ENCODE data around the gene CISD3. TPM values are rescaled to one million over a fixed set of nuclear protein-coding genes. Genes with fewer than 3 reads are reported as not detected.

Gene CISD3
- total RNA-seq, 1 donor from 2014 or later: 81.9 TPM

GRCh38 chr17:38761612-38762011 is 31.5 kb downstream of the CISD3 start:
- DNase-seq (ENCODE audit: low spot score) (no peak), ATAC-seq (no peak)

DNA sequence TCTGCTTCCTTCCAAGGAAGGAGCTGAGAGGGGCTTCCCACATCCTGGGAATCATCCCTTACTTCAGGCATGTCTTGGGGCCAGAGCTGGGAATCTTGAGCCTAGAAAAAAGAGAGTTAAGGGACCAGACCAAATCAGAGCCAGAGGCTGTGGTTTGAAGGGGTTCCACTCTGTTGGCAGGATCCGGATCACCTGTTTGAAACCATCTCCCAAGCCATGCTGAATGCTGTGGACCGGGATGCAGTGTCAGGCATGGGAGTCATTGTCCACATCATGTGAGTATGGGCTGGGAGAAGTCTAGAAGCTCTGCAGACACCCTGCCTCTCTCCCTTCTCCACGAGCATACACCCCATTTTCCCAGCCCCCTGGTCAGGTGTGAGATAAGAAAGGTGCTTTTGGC is 32.1 kb downstream of the CISD3 start:
- DNase-seq (ENCODE audit: low spot score): no peak

DNA sequence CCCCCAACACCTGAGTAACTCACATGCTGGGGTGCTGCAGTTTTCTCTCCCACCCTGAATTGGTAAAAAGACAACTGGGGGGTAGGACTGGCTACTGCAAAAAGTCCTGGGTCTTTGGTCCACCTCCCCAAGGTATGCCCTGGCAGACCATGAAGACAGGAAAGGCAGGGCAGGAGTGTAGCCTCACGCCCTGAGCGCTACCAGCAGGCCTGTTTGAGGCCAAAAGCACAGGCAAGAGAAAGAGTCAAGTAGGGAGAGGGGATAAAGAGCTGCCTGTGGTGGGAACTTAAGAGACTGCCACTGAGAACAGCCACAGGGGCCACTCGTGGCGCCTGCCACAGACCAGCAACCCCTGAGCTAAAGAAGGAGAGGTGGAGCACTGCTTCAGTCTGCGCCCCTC is 36.2 kb downstream of the CISD3 start:
- DNase-seq (ENCODE audit: low spot score) (no peak), ATAC-seq (no peak)

More for the DNA sequence above, 32.1 kb downstream of the CISD3 start:
- ATAC-seq: no peak

DNA sequence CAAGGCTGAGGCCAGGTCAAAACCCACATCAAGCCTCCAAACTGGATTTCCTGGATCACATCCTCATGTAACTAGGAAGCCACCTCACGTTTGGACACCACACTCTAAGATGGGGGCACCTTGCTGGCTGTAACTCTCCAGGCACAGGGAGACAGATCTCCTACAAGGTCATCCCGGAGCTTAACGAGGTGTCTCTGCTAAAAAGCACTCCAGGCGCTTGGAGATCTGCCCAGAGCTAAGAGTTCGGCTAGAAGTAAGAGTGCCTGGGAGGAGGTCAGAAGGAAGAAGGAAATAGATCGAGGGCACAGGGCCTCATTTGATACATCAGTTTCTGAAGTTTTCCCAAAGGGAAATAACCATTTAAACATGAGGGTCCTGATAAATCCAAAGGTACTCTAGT is 38.3 kb downstream of the CISD3 start:
- ATAC-seq (no peak), DNase-seq (ENCODE audit: low spot score) (no peak)

- ATAC-seq: no peak
- no peak for DNase-seq (ENCODE audit: low spot score)
Measured at GRCh38 chr17:38773258-38773657, 43.1 kb downstream of the CISD3 start.

- no peak for ATAC-seq
Measured at GRCh38 chr17:38777641-38778250, 47.6 kb downstream of the CISD3 start.

GRCh38 chr17:38779965-38780752 is 50.0 kb downstream of the CISD3 start:
- DNase-seq (ENCODE audit: low spot score) (no peak), ATAC-seq (no peak)

More at GRCh38 chr17:38777641-38778250, 47.6 kb downstream of the CISD3 start:
- DNase-seq (ENCODE audit: low spot score): no peak

DNA sequence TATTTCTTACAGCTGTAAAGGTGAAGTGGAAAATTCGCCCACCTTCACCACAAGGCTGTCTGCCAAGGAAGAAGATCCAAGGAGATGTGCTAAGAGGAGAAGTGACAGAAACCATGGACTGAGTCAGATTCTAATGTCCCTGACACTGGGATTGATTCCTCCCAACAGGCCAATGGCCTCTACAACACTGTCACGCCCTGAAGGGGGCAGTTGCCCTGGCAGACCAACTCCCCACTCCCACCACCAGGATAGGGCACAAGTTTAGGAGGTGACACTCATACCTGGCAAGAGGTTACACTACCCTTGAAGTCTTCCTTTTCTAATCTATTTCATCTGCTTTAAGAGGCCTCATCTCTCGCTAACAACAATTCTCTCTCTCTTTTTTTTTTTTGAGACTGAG is 53.1 kb downstream of the CISD3 start:
- ATAC-seq: no peak

More for the DNA sequence above, 53.1 kb downstream of the CISD3 start:
- no peak for DNase-seq (ENCODE audit: low spot score)

Other genes with a start within 250 kb of the CISD3 start
- gene SRCIN1, start 124.4 kb upstream of the CISD3 start, total RNA-seq: 19.3 TPM
- gene EPOP, start 55.4 kb upstream of the CISD3 start, total RNA-seq: 2.7 TPM
- gene MLLT6, start 25.1 kb upstream of the CISD3 start, total RNA-seq: 29.5 TPM
- gene PCGF2, start 18.0 kb downstream of the CISD3 start, total RNA-seq: 4.4 TPM
- gene PSMB3, start 22.4 kb downstream of the CISD3 start, total RNA-seq: 98.2 TPM
- gene PIP4K2B, start 69.2 kb downstream of the CISD3 start, total RNA-seq: 19.8 TPM
- gene CWC25, start 95.0 kb downstream of the CISD3 start, total RNA-seq: 11.2 TPM
- 371 TPM for gene RPL23, start 123.4 kb downstream of the CISD3 start, total RNA-seq
- 58.5 TPM for gene LASP1, start 139.7 kb downstream of the CISD3 start, total RNA-seq
- gene FBXO47, start 237.1 kb downstream of the CISD3 start, total RNA-seq: 0.08 TPM